ENCODE data around the gene MAP9. TPM values are rescaled to one million over a fixed set of nuclear protein-coding genes. Genes with fewer than 3 reads are reported as not detected.

MAP9 gene
- total and polyA plus RNA-seq, 2 of the 4 experiments (the other 2 are of a cell fraction), result 4.0 to 6.6 TPM

DNA sequence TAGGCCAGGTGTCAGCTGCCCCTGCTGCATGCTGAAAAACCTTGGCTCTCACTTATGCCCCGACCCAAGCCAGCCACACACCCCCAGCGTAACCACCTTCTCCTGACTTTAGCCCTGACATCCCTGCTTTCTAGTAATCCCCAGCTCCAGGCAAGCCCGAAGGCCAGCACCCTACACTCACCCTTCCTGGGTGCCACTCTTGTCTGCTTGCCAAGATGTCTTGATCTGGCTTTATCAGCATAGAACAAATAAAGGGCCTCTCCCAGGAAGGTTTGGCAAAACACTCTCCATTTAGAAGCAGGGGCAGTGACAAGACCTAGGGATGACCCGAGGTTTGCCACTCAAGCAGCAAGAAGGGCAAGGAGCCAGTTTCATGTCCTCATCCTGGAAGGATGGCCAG, 6.8 kb upstream of the MAP9 start:
- dilution Hi-C loops (cut with HindIII; ENCODE audit: low sequenced_read_pairs, unreplicated experiment) (no loop called here), intact Hi-C loops (cut with micrococcal nuclease) (no loop called here), in situ Hi-C loops (cut with MboI; ENCODE audit: low sequenced_read_pairs) (no loop called here)
- no peak overlapping the region for H3K9ac ChIP-seq (ENCODE audit: low read depth, low read length)
- no peak for ATAC-seq (ENCODE audit: low read depth)
- no peak overlapping the region for H2BK5ac ChIP-seq (ENCODE audit: low read depth, low read length, poor library complexity, severe bottlenecking)
- H3K4me3 ChIP-seq (ENCODE audit: insufficient read depth, low read depth, low read length), result no peak overlapping the region
- H3K27ac ChIP-seq (ENCODE audit: insufficient read depth, low read length), result no peak overlapping the region
- no peaks in the 10 kb centered on the region for H3K9me3 ChIP-seq (ENCODE audit: control insufficient read depth, insufficient read depth, low read length)
- no peak overlapping the region for H3K56ac ChIP-seq (ENCODE audit: extremely low read depth, insufficient read depth, low read length)
- no peaks in the 10 kb centered on the region for H3K79me1 ChIP-seq (ENCODE audit: low read depth in 1 of 2, low read length in 2 of 2)
- TF ChIP-seq MAFK (IDR thresholded peaks at IDR 0.05; ENCODE audit: low read depth, low read length), result no peak
- no peak for TF ChIP-seq CEBPB (IDR thresholded peaks at IDR 0.05; ENCODE audit: low read depth, low read length)
- no peak for TF ChIP-seq ELK1 (IDR thresholded peaks at IDR 0.05; ENCODE audit: borderline replicate concordance, low read depth, low read length)
- no peak for TF ChIP-seq RFX5 (IDR thresholded peaks at IDR 0.05; ENCODE audit: low read depth, low read length)
- no peak for TF ChIP-seq MXI1 (IDR thresholded peaks at IDR 0.05; ENCODE audit: borderline replicate concordance, low read depth, low read length)
- no peak for TF ChIP-seq SMC3 (IDR thresholded peaks at IDR 0.05; ENCODE audit: low read depth, low read length)
- no peak for TF ChIP-seq RCOR1 (IDR thresholded peaks at IDR 0.05; ENCODE audit: insufficient replicate concordance, low read length)
- no peak for TF ChIP-seq BHLHE40 (IDR thresholded peaks at IDR 0.05; ENCODE audit: low read depth, low read length)
- no peak for TF ChIP-seq CTCF (conservative IDR thresholded peaks at IDR 0.05; ENCODE audit: low read depth, low read length)
- no peak for TF ChIP-seq MAZ (IDR thresholded peaks at IDR 0.05; ENCODE audit: borderline replicate concordance, low read depth, low read length)
- no peak for TF ChIP-seq CHD1 (IDR thresholded peaks at IDR 0.05; ENCODE audit: low read depth, low read length)
- TF ChIP-seq POLR2A (IDR thresholded peaks at IDR 0.05; ENCODE audit: low read depth, low read length), result no peak
- no peak for TF ChIP-seq RAD21 (IDR thresholded peaks at IDR 0.05; ENCODE audit: low read length)
- TF ChIP-seq, protein P1, sequence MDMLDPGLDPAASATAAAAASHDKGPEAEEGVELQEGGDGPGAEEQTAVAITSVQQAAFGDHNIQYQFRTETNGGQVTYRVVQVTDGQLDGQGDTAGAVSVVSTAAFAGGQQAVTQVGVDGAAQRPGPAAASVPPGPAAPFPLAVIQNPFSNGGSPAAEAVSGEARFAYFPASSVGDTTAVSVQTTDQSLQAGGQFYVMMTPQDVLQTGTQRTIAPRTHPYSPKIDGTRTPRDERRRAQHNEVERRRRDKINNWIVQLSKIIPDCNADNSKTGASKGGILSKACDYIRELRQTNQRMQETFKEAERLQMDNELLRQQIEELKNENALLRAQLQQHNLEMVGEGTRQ (IDR thresholded peaks at IDR 0.05; ENCODE audit: low read depth, low read length), result no peak
- no peak overlapping the region for H3K4ac ChIP-seq (ENCODE audit: low read depth, low read length)
- WGBS, 2 experiments (ENCODE audit: extremely low coverage in 2 of 2, insufficient read length in 1 of 2), result 25% methylated on average over 1 of the region's 4 CpGs; no CpG with 5 or more reads in 1 of the 2 experiments
- no peak overlapping the region for H4K5ac ChIP-seq (ENCODE audit: low read depth, low read length)
- H2BK15ac ChIP-seq (ENCODE audit: low read depth, low read length), result no peak overlapping the region
- H2AFZ ChIP-seq (replicated peaks; ENCODE audit: low read length, poor library complexity), result no peak overlapping the region
- no peaks in the 10 kb centered on the region for H3K4me1 ChIP-seq (ENCODE audit: control insufficient read depth, insufficient read depth, low read length)
- ChIA-PET CTCF (no interaction called here), POLR2A (ENCODE audit: unreplicated experiment) (no interaction called here)
- H3K18ac ChIP-seq (ENCODE audit: low read depth, low read length), result no peak overlapping the region
- no peak overlapping the region for H4K8ac ChIP-seq (ENCODE audit: low read depth in 2 of 2, low read length in 2 of 2)
- peaks cover 3% of the 10 kb centered on the region; the same call in 1 of the 2 replicates for H3K27me3 ChIP-seq (ENCODE audit: control insufficient read depth, insufficient read depth, low read length)
- H2AK9ac ChIP-seq (replicated peaks; ENCODE audit: low read depth, low read length, poor library complexity), result no peak overlapping the region
- no peaks in the 10 kb centered on the region for H3K36me3 ChIP-seq (ENCODE audit: control insufficient read depth, insufficient read depth, low read length)
- no peaks in the 10 kb centered on the region for H3K9me1 ChIP-seq (ENCODE audit: insufficient read depth, low read length)
- H3K4me2 ChIP-seq (ENCODE audit: low read depth, low read length), result no peak overlapping the region
- no peak for DNase-seq
- no peak overlapping the region for H2BK120ac ChIP-seq (ENCODE audit: low read depth, low read length)
- H3K14ac ChIP-seq (replicated peaks; ENCODE audit: low read depth, low read length), result no peak overlapping the region
- H3K23ac ChIP-seq (ENCODE audit: low read depth, low read length), result no peak overlapping the region
- H4K91ac ChIP-seq (ENCODE audit: insufficient read depth, low read depth, low read length), result no peak overlapping the region
- no peak overlapping the region for H2BK20ac ChIP-seq (ENCODE audit: low read depth, low read length)
- BruUV-seq (replicated peaks), result no TSS peak
- no peak overlapping the region for H2AK5ac ChIP-seq (ENCODE audit: low read depth, low read length)
- no peaks in the 10 kb centered on the region for H4K20me1 ChIP-seq (ENCODE audit: insufficient read depth, low read length)
